Stomach (tissue), 9 donors: ENCODE measurements around the gene ARHGEF4. TPM values are rescaled to one million over a fixed set of nuclear protein-coding genes. Genes with fewer than 3 reads are reported as not detected.

Source experiments
- DNase-seq, 2 donors: peaks; one replicate each; pipeline versions ENCODE4 v3.0.0 to v3.0.0-alpha.2; 2013 to 2019
- H3K27ac ChIP-seq, 5 donors: fragments of 200-600 bp in 4 of 5; sonication (generic) in 4 of 5; one replicate each; pipeline ENCODE4 v1.5.1; 2013 to 2019; ENCODE audit warnings: mild to moderate bottlenecking in 1 of 5, moderate library complexity in 1 of 5
- H3K27me3 ChIP-seq, 3 donors: fragments of 200-600 bp; sonication (generic); one replicate each; pipeline ENCODE4 v1.5.1; 2017 to 2019; ENCODE audit warnings: mixed run types in 1 of 3
- H3K36me3 ChIP-seq, 4 donors: fragments of 200-600 bp; sonication (generic); 1 replicate in 3 of 4; 2 replicates in 1 of 4; pipeline ENCODE4 v1.5.1; 2016 to 2019
- H3K4me1 ChIP-seq, 4 donors: fragments of 200-600 bp; sonication (generic); one replicate each; pipeline ENCODE4 v1.5.1; 2016 to 2019
- H3K4me3 ChIP-seq, 4 donors: fragments of 200-600 bp; sonication (generic) in 3 of 4; one replicate each; pipeline ENCODE4 v1.5.1; 2016 to 2019; ENCODE audit warnings: mild to moderate bottlenecking in 1 of 4
- H3K9me3 ChIP-seq, 4 donors: fragments of 200-600 bp; sonication (generic); one replicate each; pipeline ENCODE4 v1.5.1; 2016 to 2019
- EP300 ChIP-seq: sonication (generic); formaldehyde crosslinking; IDR thresholded peaks from one replicate; pipeline ENCODE4 v1.6.1; 2017; ENCODE audit warnings: antibody characterized with exemption
- POLR2A ChIP-seq, 4 donors: fragments of 450-650 bp; IDR thresholded peaks; one replicate each; pipeline ENCODE4 v1.6.1; 2016; ENCODE audit warnings: antibody characterized with exemption in 4 of 4, control low read depth in 2 of 4, mild to moderate bottlenecking in 1 of 4, moderate library complexity in 1 of 4
- POLR2AphosphoS5 ChIP-seq, 3 donors: sonication (generic); formaldehyde crosslinking; IDR thresholded peaks; one replicate each; pipeline ENCODE4 v1.6.1; 2016; ENCODE audit warnings: antibody characterized with exemption in 3 of 3
- WGBS, 5 donors: extraction: QIAGEN DNeasy Blood & Tissue Kit in 3 of 5; methylation state at CpG; one replicate each; pipeline versions ENCODE4 v1.1.5 to v1.1.7; 2013 to 2018; 5-methylcytosine and 5-hydroxymethylcytosine counted together
- intact Hi-C: fragments of 100-400 bp; cut with DNase I; formaldehyde crosslinking; loops from one replicate; pipeline ENCODE4 v1.15.1; 2023; ENCODE audit warnings: low total_unique reads
- polyA plus RNA-seq, 3 donors: library from polyadenylated mRNA; stranded (reverse); fragments of 200-250 nt; gene quantifications; one replicate each; pipeline ENCODE4 v1.2.3, GENCODE V29; 2013
- total RNA-seq, 5 donors: library from RNA; depleted of rRNA; stranded (reverse); fragments of >200 nt; gene quantifications; one replicate each; pipeline versions ENCODE4 v1.1.0 to v1.2.3, GENCODE V29; 2014 to 2016
- TF ChIP-seq, protein P1 (sequence below), 7 experiments: fragments of 450-650 bp in 4 of 7; fragments of 200-600 bp in 3 of 7; sonication (generic) in 3 of 7; IDR thresholded peaks; one replicate each; pipeline ENCODE4 v1.5.1; 2016 to 2019; ENCODE audit warnings: antibody characterized with exemption in 7 of 7, control low read depth in 2 of 7, mild to moderate bottlenecking in 1 of 7
- donor health status: healthy with polysubstance abuse.
- donor health status: Bipolar disorder and iron deficiency.
- donor health status: healthy.

Gene ARHGEF4
- total and polyA plus RNA-seq, 8 donors: 1.4 to 32.3 (median 11.2) TPM; not detected in 1

GRCh38 chr2:131038258-131039100, 201.8 kb downstream of the ARHGEF4 start:
- Histone ChIP-seq H3K27me3 (peaks cover 0 to 76% (median 19%) of the 10 kb centered on the region in 3 donors), H3K9me3 (no peaks in the 10 kb centered on the region), H3K4me1 (peaks cover 19 to 40% (median 29%) of the 10 kb centered on the region in 4 donors), H3K36me3 (peaks cover 0 to 3% (median 0%) of the 10 kb centered on the region in 4 donors), H3K27ac (no peak overlapping the region), H3K4me3 (no peak overlapping the region)
- WGBS, 5 donors: 83 to 91% (median 88%) methylated on average over 13 to 17 of the region's 17 CpGs
- intact Hi-C loops: no loop called here
- TF ChIP-seq POLR2AphosphoS5 (IDR thresholded peaks at IDR 0.05): no peak
- TF ChIP-seq EP300: no peak
- no peak for TF ChIP-seq POLR2A (IDR thresholded peaks at IDR 0.05)
- TF ChIP-seq, protein P1, sequence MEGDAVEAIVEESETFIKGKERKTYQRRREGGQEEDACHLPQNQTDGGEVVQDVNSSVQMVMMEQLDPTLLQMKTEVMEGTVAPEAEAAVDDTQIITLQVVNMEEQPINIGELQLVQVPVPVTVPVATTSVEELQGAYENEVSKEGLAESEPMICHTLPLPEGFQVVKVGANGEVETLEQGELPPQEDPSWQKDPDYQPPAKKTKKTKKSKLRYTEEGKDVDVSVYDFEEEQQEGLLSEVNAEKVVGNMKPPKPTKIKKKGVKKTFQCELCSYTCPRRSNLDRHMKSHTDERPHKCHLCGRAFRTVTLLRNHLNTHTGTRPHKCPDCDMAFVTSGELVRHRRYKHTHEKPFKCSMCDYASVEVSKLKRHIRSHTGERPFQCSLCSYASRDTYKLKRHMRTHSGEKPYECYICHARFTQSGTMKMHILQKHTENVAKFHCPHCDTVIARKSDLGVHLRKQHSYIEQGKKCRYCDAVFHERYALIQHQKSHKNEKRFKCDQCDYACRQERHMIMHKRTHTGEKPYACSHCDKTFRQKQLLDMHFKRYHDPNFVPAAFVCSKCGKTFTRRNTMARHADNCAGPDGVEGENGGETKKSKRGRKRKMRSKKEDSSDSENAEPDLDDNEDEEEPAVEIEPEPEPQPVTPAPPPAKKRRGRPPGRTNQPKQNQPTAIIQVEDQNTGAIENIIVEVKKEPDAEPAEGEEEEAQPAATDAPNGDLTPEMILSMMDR (IDR thresholded peaks at IDR 0.05): no peak
- no peak for DNase-seq

GRCh38 chr2:131039101-131039440, 202.4 kb downstream of the ARHGEF4 start:
- no peaks in the 10 kb centered on the region for H3K9me3 ChIP-seq
- H3K27ac ChIP-seq: no peak overlapping the region
- no peak for DNase-seq
- TF ChIP-seq POLR2AphosphoS5 (IDR thresholded peaks at IDR 0.05): no peak
- no peak for TF ChIP-seq POLR2A (IDR thresholded peaks at IDR 0.05)
- H3K36me3 ChIP-seq: peaks cover 0 to 3% (median 0%) of the 10 kb centered on the region in 4 donors
- WGBS, 5 donors: 92 to 99% (median 94%) methylated on average over 9 of the region's 9 CpGs
- intact Hi-C loops: no loop called here
- H3K4me1 ChIP-seq: peaks cover 19 to 37% (median 27%) of the 10 kb centered on the region in 4 donors
- no peak overlapping the region for H3K4me3 ChIP-seq
- H3K27me3 ChIP-seq: peaks cover 0 to 71% (median 19%) of the 10 kb centered on the region in 3 donors

DNA sequence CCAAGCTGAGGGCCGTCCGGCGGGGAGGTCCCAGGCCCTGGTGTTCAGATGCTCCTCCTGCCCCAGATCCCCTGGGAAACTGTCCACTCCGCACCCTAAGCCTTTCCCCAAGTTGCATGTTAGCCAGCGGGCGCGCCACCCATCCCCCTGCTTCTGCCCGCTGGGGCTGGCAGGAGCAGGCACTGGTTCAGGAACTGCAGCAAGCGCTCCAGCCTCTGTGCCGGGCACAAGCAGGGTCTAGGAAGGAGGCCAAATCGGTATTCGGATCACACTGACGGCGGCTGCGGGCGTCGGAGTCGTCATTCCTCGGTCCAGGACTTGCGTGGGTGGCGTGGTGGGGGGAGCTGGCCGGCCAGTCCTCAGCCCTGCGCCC, 202.8 kb downstream of the ARHGEF4 start:
- no peaks in the 10 kb centered on the region for H3K9me3 ChIP-seq
- peaks cover 0 to 66% (median 16%) of the 10 kb centered on the region in 3 donors for H3K27me3 ChIP-seq
- 50 to 75% (median 64%) methylated on average over 17 to 23 of the region's 23 CpGs for WGBS, 5 donors
- H3K4me3 ChIP-seq: peak overlapping the region in 3 of 4 donors; percentile 11 to 20 (median 15)
- peak in 1 of 2 donors; percentile 23 for DNase-seq
- intact Hi-C loops: no loop called here
- H3K4me1 ChIP-seq: peaks cover 16 to 33% (median 23%) of the 10 kb centered on the region in 4 donors
- peaks cover 0 to 8% (median 2%) of the 10 kb centered on the region in 4 donors for H3K36me3 ChIP-seq
- TF ChIP-seq POLR2A (IDR thresholded peaks at IDR 0.05): no peak
- peak overlapping the region in 1 of 5 donors; percentile 42 for H3K27ac ChIP-seq

DNA sequence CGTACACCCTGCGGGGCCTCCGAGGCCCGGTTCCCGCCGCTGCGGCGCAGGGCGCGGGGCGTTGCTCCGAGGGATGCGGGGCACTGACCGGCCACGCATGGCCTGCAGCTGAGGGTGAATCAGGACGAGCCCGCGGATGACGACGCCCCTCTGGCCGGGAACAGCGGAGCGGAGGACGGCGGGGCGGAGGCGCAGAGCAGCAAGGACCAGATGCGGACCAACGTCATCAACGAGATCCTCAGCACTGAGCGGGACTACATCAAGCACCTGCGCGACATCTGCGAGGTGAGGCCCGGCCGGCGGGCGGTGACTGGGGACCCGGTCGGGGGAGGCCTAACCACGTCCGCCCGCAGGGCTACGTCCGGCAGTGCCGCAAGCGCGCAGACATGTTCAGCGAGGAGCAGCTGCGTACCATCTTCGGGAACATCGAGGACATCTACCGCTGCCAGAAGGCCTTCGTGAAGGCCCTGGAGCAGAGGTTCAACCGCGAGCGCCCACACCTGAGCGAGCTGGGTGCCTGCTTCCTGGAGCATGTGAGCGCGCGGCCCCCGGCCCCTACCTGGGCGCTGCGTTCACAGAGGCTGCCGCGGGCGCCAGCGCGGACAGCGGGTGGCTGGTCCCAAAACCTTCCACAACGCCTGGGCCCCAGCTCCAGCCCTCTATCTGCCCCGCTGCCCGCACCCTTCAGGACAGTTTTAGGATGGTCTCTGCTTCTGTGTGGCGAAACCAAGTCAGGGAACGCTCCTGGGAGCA, 203.4 kb downstream of the ARHGEF4 start:
- Histone ChIP-seq H3K4me3 (peak overlapping the region in 3 of 4 donors; percentile 11 to 20 (median 15)), H3K4me1 (peaks cover 13 to 30% (median 21%) of the 10 kb centered on the region in 4 donors), H3K9me3 (no peaks in the 10 kb centered on the region), H3K27ac (peak overlapping the region in 1 of 5 donors; percentile 42), H3K27me3 (peaks cover 0 to 60% (median 14%) of the 10 kb centered on the region in 3 donors), H3K36me3 (peaks cover 0 to 11% (median 3%) of the 10 kb centered on the region in 4 donors)
- TF ChIP-seq, protein P1 (IDR thresholded peaks at IDR 0.05): no peak
- TF ChIP-seq EP300 (no peak), POLR2AphosphoS5 (IDR thresholded peaks at IDR 0.05) (no peak), POLR2A (IDR thresholded peaks at IDR 0.05) (no peak)
- 14 to 42% (median 23%) methylated on average over 44 to 75 of the region's 75 CpGs for WGBS, 5 donors
- peak in 1 of 2 donors; percentile 64 for DNase-seq
- intact Hi-C loops: no loop called here

DNA sequence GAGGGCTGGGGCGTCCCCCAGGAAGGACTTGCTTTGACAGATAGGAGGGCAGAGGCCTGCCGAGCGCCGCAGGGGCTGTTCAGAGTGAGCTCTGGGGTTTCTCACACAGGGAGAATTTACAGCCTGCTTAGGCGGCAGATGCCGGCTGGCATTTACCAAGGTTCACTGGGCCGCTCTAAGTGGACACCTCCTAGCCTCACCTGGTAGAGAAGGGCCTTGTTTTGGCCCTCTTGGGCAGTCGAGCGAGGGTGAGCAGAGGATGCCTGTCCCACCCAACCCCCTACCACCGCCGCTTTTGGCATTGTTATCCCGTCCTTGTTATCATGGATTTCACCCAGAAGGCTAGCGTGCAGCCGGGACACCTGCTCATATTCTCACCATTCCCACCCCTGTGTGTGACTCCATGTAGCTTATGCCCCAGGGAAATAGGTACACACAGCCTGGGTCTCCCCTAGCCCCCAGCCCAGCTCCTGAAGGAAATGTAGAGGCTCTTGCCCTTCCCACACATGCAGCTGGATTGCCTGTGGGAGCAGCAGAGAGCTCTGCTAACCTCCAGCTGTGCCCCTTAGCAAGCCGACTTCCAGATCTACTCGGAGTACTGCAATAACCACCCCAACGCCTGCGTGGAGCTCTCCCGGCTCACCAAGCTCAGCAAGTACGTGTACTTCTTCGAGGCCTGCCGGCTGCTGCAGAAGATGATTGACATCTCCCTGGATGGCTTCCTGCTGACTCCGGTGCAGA, 204.1 kb downstream of the ARHGEF4 start:
- WGBS, 5 donors: 42 to 65% (median 46%) methylated on average over 18 to 23 of the region's 23 CpGs
- Histone ChIP-seq H3K9me3 (no peaks in the 10 kb centered on the region), H3K36me3 (peaks cover 0 to 16% (median 4%) of the 10 kb centered on the region in 4 donors), H3K27me3 (peaks cover 0 to 53% (median 6%) of the 10 kb centered on the region in 3 donors), H3K4me3 (no peak overlapping the region), H3K4me1 (peaks cover 7 to 23% (median 14%) of the 10 kb centered on the region in 4 donors), H3K27ac (peak overlapping the region in 1 of 5 donors; percentile 42)
- intact Hi-C loops: no loop called here
- no peak for TF ChIP-seq POLR2A (IDR thresholded peaks at IDR 0.05)
- TF ChIP-seq POLR2AphosphoS5 (IDR thresholded peaks at IDR 0.05): no peak
- TF ChIP-seq, protein P1 (IDR thresholded peaks at IDR 0.05): no peak
- TF ChIP-seq EP300: no peak
- peak in 1 of 2 donors; percentile 59 for DNase-seq
